Measurements from ENCODE around the gene SCMH1.

GRCh38 chr1:41013024-41013423 is 229.1 kb downstream of the SCMH1 start:
- TF ChIP-seq CTCF (IDR thresholded peaks at IDR 0.05 in 2 of 3, conservative IDR thresholded peaks at IDR 0.05 in 1 of 3; ENCODE audit: borderline replicate concordance in 1 of 3, insufficient read depth in 1 of 3, low read depth in 2 of 3, low read length in 2 of 3) (no peak), YY1 (IDR thresholded peaks at IDR 0.05; ENCODE audit: extremely low read depth, insufficient replicate concordance, low read depth, low read length) (no peak), EGR1 (IDR thresholded peaks at IDR 0.05; ENCODE audit: low read depth) (no peak), CBX3 (IDR thresholded peaks at IDR 0.05; ENCODE audit: low read depth) (no peak), RAD21 (IDR thresholded peaks at IDR 0.05; ENCODE audit: low read depth) (no peak), CEBPB (IDR thresholded peaks at IDR 0.05; ENCODE audit: low read depth) (no peak), EZH2 (IDR thresholded peaks at IDR 0.05) (no peak), POLR2A (IDR thresholded peaks at IDR 0.05; ENCODE audit: borderline replicate concordance, extremely low read depth, insufficient read depth, insufficient read length) (no peak), MAX (IDR thresholded peaks at IDR 0.05) (no peak), SP1 (IDR thresholded peaks at IDR 0.05; ENCODE audit: low read depth) (no peak), ZFX (IDR thresholded peaks at IDR 0.05) (no peak), JUND (IDR thresholded peaks at IDR 0.05) (no peak), TCF7L2 (IDR thresholded peaks at IDR 0.05; ENCODE audit: borderline replicate concordance, extremely low read depth, insufficient read depth, insufficient read length) (no peak)
- TF ChIP-seq, protein P1, sequence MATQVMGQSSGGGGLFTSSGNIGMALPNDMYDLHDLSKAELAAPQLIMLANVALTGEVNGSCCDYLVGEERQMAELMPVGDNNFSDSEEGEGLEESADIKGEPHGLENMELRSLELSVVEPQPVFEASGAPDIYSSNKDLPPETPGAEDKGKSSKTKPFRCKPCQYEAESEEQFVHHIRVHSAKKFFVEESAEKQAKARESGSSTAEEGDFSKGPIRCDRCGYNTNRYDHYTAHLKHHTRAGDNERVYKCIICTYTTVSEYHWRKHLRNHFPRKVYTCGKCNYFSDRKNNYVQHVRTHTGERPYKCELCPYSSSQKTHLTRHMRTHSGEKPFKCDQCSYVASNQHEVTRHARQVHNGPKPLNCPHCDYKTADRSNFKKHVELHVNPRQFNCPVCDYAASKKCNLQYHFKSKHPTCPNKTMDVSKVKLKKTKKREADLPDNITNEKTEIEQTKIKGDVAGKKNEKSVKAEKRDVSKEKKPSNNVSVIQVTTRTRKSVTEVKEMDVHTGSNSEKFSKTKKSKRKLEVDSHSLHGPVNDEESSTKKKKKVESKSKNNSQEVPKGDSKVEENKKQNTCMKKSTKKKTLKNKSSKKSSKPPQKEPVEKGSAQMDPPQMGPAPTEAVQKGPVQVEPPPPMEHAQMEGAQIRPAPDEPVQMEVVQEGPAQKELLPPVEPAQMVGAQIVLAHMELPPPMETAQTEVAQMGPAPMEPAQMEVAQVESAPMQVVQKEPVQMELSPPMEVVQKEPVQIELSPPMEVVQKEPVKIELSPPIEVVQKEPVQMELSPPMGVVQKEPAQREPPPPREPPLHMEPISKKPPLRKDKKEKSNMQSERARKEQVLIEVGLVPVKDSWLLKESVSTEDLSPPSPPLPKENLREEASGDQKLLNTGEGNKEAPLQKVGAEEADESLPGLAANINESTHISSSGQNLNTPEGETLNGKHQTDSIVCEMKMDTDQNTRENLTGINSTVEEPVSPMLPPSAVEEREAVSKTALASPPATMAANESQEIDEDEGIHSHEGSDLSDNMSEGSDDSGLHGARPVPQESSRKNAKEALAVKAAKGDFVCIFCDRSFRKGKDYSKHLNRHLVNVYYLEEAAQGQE (IDR thresholded peaks at IDR 0.05; ENCODE audit: low read depth) = no peak
